HEK293 (cell line): ENCODE measurements around the gene FARSA.

Source experiments
- GLI2 ChIP-seq: fragments of 450-650 bp; formaldehyde crosslinking; IDR thresholded peaks from 2 replicates; pipeline ENCODE4; 2017; ENCODE audit warnings: missing biosample characterization, missing genetic modification characterization, low read depth, borderline replicate concordance
- HOXC10 ChIP-seq: sonication (generic); formaldehyde crosslinking; IDR thresholded peaks from 2 replicates; pipeline ENCODE4 v1.8.1; 2023; ENCODE audit warnings: mild to moderate bottlenecking, missing genetic modification reagents
- IKZF3 ChIP-seq: fragments of 450-650 bp; IDR thresholded peaks from 2 replicates; pipeline ENCODE4 v1.5.0; 2018; ENCODE audit warnings: missing biosample characterization, mild to moderate bottlenecking, missing genetic modification characterization, moderate library complexity
- KLF10 ChIP-seq: fragments of 450-650 bp; IDR thresholded peaks from 2 replicates; pipeline ENCODE4 v1.5.1; 2018; ENCODE audit warnings: missing biosample characterization, mild to moderate bottlenecking, missing genetic modification characterization
- MEIS1 ChIP-seq: sonication (generic); formaldehyde crosslinking; IDR thresholded peaks from 2 replicates; pipeline ENCODE4 v1.8.1; 2022; ENCODE audit warnings: missing genetic modification reagents, mild to moderate bottlenecking, borderline replicate concordance
- OSR2 ChIP-seq: fragments of 450-650 bp; formaldehyde crosslinking; IDR thresholded peaks from 2 replicates; pipeline ENCODE4 v1.5.1; 2016; ENCODE audit warnings: missing biosample characterization, missing genetic modification characterization
- PRDM1 ChIP-seq: fragments of 450-650 bp; formaldehyde crosslinking; IDR thresholded peaks from 2 replicates; pipeline ENCODE4; 2016; ENCODE audit warnings: missing biosample characterization, missing genetic modification characterization
- SCRT2 ChIP-seq: fragments of 450-650 bp; formaldehyde crosslinking; IDR thresholded peaks from 2 replicates; pipeline ENCODE4 v1.5.1; 2016; ENCODE audit warnings: missing biosample characterization, missing genetic modification characterization
- SP7 ChIP-seq: fragments of 450-650 bp; formaldehyde crosslinking; IDR thresholded peaks from 2 replicates; pipeline ENCODE4 v1.5.1; 2016; ENCODE audit warnings: missing biosample characterization, missing genetic modification characterization
- YY2 ChIP-seq: fragments of 450-650 bp; formaldehyde crosslinking; IDR thresholded peaks from 2 replicates; pipeline ENCODE4 v1.5.1; 2016; ENCODE audit warnings: missing biosample characterization, missing genetic modification characterization
- ZBTB48 ChIP-seq: fragments of 450-650 bp; formaldehyde crosslinking; IDR thresholded peaks from 2 replicates; pipeline ENCODE4 v1.5.1; 2016; ENCODE audit warnings: missing biosample characterization, missing genetic modification characterization
- ZFHX2 ChIP-seq: fragments of 450-650 bp; formaldehyde crosslinking; conservative IDR thresholded peaks from 2 replicates; pipeline ENCODE4 v1.5.1; 2016; ENCODE audit warnings: missing biosample characterization, missing genetic modification characterization
- ZFP69B ChIP-seq: fragments of 450-650 bp; formaldehyde crosslinking; IDR thresholded peaks from 2 replicates; pipeline ENCODE4 v1.5.1; 2016; ENCODE audit warnings: missing biosample characterization, missing genetic modification characterization
- ZNF133 ChIP-seq: fragments of 450-650 bp; formaldehyde crosslinking; IDR thresholded peaks from 2 replicates; pipeline ENCODE4 v1.5.1; 2016; ENCODE audit warnings: missing biosample characterization, missing genetic modification characterization
- ZNF174 ChIP-seq: fragments of 450-650 bp; formaldehyde crosslinking; IDR thresholded peaks from 2 replicates; pipeline ENCODE4 v1.5.0; 2017; ENCODE audit warnings: missing biosample characterization, mild to moderate bottlenecking, missing genetic modification characterization
- ZNF23 ChIP-seq: fragments of 450-650 bp; formaldehyde crosslinking; IDR thresholded peaks from 2 replicates; pipeline ENCODE4 v1.5.1; 2016; ENCODE audit warnings: missing biosample characterization, missing genetic modification characterization, borderline replicate concordance
- ZNF335 ChIP-seq: fragments of 450-650 bp; formaldehyde crosslinking; conservative IDR thresholded peaks from 2 replicates; pipeline ENCODE4 v1.5.1; 2016; ENCODE audit warnings: missing biosample characterization, missing genetic modification characterization
- ZNF354C ChIP-seq: fragments of 450-650 bp; formaldehyde crosslinking; IDR thresholded peaks from 2 replicates; pipeline ENCODE4 v1.5.1; 2016; ENCODE audit warnings: missing biosample characterization, missing genetic modification characterization, low read depth, borderline replicate concordance
- ZNF48 ChIP-seq: fragments of 450-650 bp; formaldehyde crosslinking; IDR thresholded peaks from 2 replicates; pipeline ENCODE4 v1.5.1; 2016; ENCODE audit warnings: missing biosample characterization, missing genetic modification characterization
- ZNF600 ChIP-seq: fragments of 450-650 bp; formaldehyde crosslinking; IDR thresholded peaks from 2 replicates; pipeline ENCODE4 v1.5.1; 2016; ENCODE audit warnings: missing biosample characterization, missing genetic modification characterization
- ZNF654 ChIP-seq: fragments of 450-650 bp; formaldehyde crosslinking; IDR thresholded peaks from 2 replicates; pipeline ENCODE4 v1.5.1; 2016; ENCODE audit warnings: low read depth, missing biosample characterization, missing genetic modification characterization
- ZNF768 ChIP-seq: fragments of 450-650 bp; formaldehyde crosslinking; IDR thresholded peaks from 2 replicates; pipeline ENCODE4 v1.5.1; 2018; ENCODE audit warnings: missing biosample characterization, mild to moderate bottlenecking, missing genetic modification characterization
- ZNF843 ChIP-seq: fragments of 450-650 bp; formaldehyde crosslinking; IDR thresholded peaks from 2 replicates; pipeline ENCODE4 v1.5.1; 2016; ENCODE audit warnings: missing biosample characterization, missing genetic modification characterization
- ZSCAN23 ChIP-seq: fragments of 450-650 bp; formaldehyde crosslinking; IDR thresholded peaks from 2 replicates; pipeline ENCODE4 v1.5.1; 2016; ENCODE audit warnings: missing biosample characterization, missing genetic modification characterization
- ZXDB ChIP-seq: fragments of 450-650 bp; formaldehyde crosslinking; IDR thresholded peaks from 2 replicates; pipeline ENCODE4 v1.5.1; 2016; ENCODE audit warnings: missing biosample characterization, missing genetic modification characterization
- TF ChIP-seq, protein P1 (sequence below): fragments of 450-650 bp; formaldehyde crosslinking; conservative IDR thresholded peaks from 2 replicates; pipeline ENCODE4 v1.5.1; 2016; ENCODE audit warnings: low read depth, missing biosample characterization, missing genetic modification characterization
- TF ChIP-seq, protein P2 (sequence below): fragments of 450-650 bp; formaldehyde crosslinking; IDR thresholded peaks from 2 replicates; pipeline ENCODE4 v1.5.1; 2016; ENCODE audit warnings: missing biosample characterization, missing genetic modification characterization
- TF ChIP-seq, protein P3 (sequence below): fragments of 450-650 bp; formaldehyde crosslinking; IDR thresholded peaks from 2 replicates; pipeline ENCODE4 v1.5.0; 2017; ENCODE audit warnings: missing biosample characterization, missing genetic modification characterization, borderline replicate concordance
- TF ChIP-seq, protein P4 (sequence below): fragments of 450-650 bp; formaldehyde crosslinking; IDR thresholded peaks from 2 replicates; pipeline ENCODE4 v1.5.1; 2016; ENCODE audit warnings: missing biosample characterization, missing genetic modification characterization
- TF ChIP-seq, protein P5 (sequence below): fragments of 450-650 bp; IDR thresholded peaks from 2 replicates; pipeline ENCODE4 v1.5.1; 2018; ENCODE audit warnings: missing biosample characterization, mild to moderate bottlenecking, missing genetic modification characterization

Gene FARSA

DNA sequence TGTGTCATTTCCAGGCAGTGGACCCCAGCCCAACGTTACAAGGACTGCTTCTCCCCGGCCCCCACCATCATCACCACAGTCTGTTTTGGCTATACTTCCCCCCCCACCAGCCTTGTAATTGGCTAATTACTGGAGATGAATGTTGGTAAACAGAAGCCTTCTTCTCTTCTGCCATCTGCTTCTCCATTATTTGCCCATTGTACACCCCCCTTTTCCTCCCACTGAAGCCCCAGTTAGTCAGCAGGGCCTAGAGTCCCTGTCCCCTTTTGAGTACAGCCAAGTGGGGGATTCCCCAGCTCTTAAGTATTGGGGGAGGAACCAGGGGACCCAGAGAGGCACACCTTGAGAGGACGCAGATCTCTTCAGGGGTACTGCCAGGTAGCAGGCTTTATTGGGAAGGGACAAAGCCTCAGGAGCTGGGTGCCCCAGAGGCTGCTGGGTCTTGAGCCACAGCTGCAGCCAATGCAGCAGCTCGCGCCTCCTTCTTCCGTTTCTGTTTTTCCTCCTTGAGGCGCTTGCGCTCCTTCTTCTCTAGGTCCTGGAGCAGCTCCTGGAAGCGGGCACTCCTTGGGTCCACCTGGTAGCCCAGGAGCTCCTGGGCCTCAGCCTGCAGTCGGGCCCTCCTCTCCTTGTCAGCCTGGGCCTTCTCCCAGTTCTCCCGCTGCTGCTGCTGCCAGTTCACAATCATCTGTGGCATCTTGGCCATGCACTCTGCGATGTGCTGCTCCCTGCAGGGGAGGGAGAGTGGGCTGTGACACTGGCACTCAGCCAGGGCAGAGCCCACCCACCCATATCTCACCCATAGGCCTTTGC is 20.5 kb upstream of the FARSA start (continued):
- TF ChIP-seq OSR2 (tag by site-specific recombination), result peak; percentile 55
- TF ChIP-seq ZNF335, result peak; percentile 16; the same call in 1 of the 2 replicates
- no peak for TF ChIP-seq ZSCAN23 (tag by site-specific recombination)
- no peak for TF ChIP-seq ZNF768 (tag by site-specific recombination)
- no peak for TF ChIP-seq GLI2 (tag by site-specific recombination)
- TF ChIP-seq, protein P1, sequence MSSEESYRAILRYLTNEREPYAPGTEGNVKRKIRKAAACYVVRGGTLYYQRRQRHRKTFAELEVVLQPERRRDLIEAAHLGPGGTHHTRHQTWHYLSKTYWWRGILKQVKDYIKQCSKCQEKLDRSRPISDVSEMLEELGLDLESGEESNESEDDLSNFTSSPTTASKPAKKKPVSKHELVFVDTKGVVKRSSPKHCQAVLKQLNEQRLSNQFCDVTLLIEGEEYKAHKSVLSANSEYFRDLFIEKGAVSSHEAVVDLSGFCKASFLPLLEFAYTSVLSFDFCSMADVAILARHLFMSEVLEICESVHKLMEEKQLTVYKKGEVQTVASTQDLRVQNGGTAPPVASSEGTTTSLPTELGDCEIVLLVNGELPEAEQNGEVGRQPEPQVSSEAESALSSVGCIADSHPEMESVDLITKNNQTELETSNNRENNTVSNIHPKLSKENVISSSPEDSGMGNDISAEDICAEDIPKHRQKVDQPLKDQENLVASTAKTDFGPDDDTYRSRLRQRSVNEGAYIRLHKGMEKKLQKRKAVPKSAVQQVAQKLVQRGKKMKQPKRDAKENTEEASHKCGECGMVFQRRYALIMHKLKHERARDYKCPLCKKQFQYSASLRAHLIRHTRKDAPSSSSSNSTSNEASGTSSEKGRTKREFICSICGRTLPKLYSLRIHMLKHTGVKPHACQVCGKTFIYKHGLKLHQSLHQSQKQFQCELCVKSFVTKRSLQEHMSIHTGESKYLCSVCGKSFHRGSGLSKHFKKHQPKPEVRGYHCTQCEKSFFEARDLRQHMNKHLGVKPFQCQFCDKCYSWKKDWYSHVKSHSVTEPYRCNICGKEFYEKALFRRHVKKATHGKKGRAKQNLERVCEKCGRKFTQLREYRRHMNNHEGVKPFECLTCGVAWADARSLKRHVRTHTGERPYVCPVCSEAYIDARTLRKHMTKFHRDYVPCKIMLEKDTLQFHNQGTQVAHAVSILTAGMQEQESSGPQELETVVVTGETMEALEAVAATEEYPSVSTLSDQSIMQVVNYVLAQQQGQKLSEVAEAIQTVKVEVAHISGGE (tag by site-specific recombination), result no peak
- no peak for TF ChIP-seq KLF10 (tag by site-specific recombination)
- TF ChIP-seq, protein P2, sequence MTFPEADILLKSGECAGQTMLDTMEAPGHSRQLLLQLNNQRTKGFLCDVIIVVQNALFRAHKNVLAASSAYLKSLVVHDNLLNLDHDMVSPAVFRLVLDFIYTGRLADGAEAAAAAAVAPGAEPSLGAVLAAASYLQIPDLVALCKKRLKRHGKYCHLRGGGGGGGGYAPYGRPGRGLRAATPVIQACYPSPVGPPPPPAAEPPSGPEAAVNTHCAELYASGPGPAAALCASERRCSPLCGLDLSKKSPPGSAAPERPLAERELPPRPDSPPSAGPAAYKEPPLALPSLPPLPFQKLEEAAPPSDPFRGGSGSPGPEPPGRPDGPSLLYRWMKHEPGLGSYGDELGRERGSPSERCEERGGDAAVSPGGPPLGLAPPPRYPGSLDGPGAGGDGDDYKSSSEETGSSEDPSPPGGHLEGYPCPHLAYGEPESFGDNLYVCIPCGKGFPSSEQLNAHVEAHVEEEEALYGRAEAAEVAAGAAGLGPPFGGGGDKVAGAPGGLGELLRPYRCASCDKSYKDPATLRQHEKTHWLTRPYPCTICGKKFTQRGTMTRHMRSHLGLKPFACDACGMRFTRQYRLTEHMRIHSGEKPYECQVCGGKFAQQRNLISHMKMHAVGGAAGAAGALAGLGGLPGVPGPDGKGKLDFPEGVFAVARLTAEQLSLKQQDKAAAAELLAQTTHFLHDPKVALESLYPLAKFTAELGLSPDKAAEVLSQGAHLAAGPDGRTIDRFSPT, result 0 out of 2 replicates have a peak, but pooled peaks have one; percentile 6
- no peak for TF ChIP-seq HOXC10 (CRISPR knock-in tag)
- TF ChIP-seq SP7 (tag by site-specific recombination), result no peak
- TF ChIP-seq ZNF133, result no peak
- no peak for TF ChIP-seq ZNF654
- TF ChIP-seq IKZF3, result peak; percentile 28; the same call in 1 of the 2 replicates
- 0 out of 2 replicates have a peak, but pooled peaks have one; percentile 16 for TF ChIP-seq ZXDB (tag by site-specific recombination)
- TF ChIP-seq PRDM1, result no peak
- TF ChIP-seq, protein P3, sequence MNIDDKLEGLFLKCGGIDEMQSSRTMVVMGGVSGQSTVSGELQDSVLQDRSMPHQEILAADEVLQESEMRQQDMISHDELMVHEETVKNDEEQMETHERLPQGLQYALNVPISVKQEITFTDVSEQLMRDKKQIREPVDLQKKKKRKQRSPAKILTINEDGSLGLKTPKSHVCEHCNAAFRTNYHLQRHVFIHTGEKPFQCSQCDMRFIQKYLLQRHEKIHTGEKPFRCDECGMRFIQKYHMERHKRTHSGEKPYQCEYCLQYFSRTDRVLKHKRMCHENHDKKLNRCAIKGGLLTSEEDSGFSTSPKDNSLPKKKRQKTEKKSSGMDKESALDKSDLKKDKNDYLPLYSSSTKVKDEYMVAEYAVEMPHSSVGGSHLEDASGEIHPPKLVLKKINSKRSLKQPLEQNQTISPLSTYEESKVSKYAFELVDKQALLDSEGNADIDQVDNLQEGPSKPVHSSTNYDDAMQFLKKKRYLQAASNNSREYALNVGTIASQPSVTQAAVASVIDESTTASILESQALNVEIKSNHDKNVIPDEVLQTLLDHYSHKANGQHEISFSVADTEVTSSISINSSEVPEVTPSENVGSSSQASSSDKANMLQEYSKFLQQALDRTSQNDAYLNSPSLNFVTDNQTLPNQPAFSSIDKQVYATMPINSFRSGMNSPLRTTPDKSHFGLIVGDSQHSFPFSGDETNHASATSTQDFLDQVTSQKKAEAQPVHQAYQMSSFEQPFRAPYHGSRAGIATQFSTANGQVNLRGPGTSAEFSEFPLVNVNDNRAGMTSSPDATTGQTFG, result no peak
- no peak for TF ChIP-seq ZNF48 (tag by site-specific recombination)
- TF ChIP-seq ZFP69B (tag by site-specific recombination), result no peak
- TF ChIP-seq ZBTB48 (tag by site-specific recombination), result no peak
- TF ChIP-seq ZNF354C, result no peak
- TF ChIP-seq ZNF600 (tag by site-specific recombination), result peak; percentile 66
- no peak for TF ChIP-seq MEIS1 (CRISPR knock-in tag)
- TF ChIP-seq ZNF23 (tag by site-specific recombination), result no peak
- TF ChIP-seq ZNF174 (tag by site-specific recombination), result no peak
- TF ChIP-seq ZNF843 (tag by site-specific recombination), result no peak
- TF ChIP-seq, protein P4, sequence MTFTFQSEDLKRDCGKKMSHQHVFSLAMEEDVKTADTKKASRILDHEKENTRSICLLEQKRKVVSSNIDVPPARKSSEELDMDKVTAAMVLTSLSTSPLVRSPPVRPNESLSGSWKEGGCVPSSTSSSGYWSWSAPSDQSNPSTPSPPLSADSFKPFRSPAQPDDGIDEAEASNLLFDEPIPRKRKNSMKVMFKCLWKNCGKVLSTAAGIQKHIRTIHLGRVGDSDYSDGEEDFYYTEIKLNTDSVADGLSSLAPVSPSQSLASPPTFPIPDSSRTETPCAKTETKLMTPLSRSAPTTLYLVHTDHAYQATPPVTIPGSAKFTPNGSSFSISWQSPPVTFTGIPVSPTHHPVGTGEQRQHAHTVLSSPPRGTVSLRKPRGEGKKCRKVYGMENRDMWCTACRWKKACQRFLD, result no peak
- TF ChIP-seq ZFHX2, result peak; percentile 95
- no peak for TF ChIP-seq YY2 (tag by site-specific recombination)
- no peak for TF ChIP-seq SCRT2 (tag by site-specific recombination)
- TF ChIP-seq, protein P5, sequence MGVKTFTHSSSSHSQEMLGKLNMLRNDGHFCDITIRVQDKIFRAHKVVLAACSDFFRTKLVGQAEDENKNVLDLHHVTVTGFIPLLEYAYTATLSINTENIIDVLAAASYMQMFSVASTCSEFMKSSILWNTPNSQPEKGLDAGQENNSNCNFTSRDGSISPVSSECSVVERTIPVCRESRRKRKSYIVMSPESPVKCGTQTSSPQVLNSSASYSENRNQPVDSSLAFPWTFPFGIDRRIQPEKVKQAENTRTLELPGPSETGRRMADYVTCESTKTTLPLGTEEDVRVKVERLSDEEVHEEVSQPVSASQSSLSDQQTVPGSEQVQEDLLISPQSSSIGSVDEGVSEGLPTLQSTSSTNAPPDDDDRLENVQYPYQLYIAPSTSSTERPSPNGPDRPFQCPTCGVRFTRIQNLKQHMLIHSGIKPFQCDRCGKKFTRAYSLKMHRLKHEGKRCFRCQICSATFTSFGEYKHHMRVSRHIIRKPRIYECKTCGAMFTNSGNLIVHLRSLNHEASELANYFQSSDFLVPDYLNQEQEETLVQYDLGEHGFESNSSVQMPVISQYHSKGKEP (tag by site-specific recombination), result peak; percentile 23; the same call in 1 of the 2 replicates
